HUES48 (cell line): Measurements from ENCODE around the gene FRRS1L.

ENCODE experiments used
- H3K27ac ChIP-seq: one replicate; pipeline ENCODE4 v1.7.0; 2013; ENCODE audit warnings: low read depth, low read length, inconsistent platforms
- H3K27me3 ChIP-seq: 2 replicates; pipeline ENCODE4 v1.6.1; 2013; ENCODE audit warnings: mild to moderate bottlenecking, low read length; ENCODE audit not compliant: control insufficient read depth, insufficient read depth
- H3K36me3 ChIP-seq: 2 replicates; pipeline ENCODE4 v1.6.1; 2013; ENCODE audit warnings: low read length; ENCODE audit not compliant: control insufficient read depth, insufficient read depth
- H3K4me1 ChIP-seq: 2 replicates; pipeline ENCODE4 v1.6.1; 2013; ENCODE audit warnings: mild to moderate bottlenecking, low read length; ENCODE audit not compliant: control insufficient read depth, insufficient read depth
- H3K4me3 ChIP-seq: 2 replicates; pipeline ENCODE4 v1.5.1; 2013; ENCODE audit warnings: mild to moderate bottlenecking, low read depth, low read length
- H3K9ac ChIP-seq: 2 replicates; pipeline ENCODE4 v1.6.1; 2013; ENCODE audit warnings: mild to moderate bottlenecking, low read depth, low read length, moderate library complexity
- H3K9me3 ChIP-seq: 2 replicates; pipeline ENCODE4 v1.6.1; 2013; ENCODE audit warnings: low read length; ENCODE audit not compliant: control insufficient read depth, insufficient read depth

The FRRS1L gene

GRCh38 chr9:109192732-109193361 is 25.8 kb upstream of the FRRS1L start:
- no peaks in the 10 kb centered on the region for H3K9me3 ChIP-seq
- H3K27me3 ChIP-seq: no peaks in the 10 kb centered on the region
- no peak overlapping the region for H3K4me3 ChIP-seq
- no peaks in the 10 kb centered on the region for H3K36me3 ChIP-seq
- H3K9ac ChIP-seq: no peak overlapping the region
- H3K4me1 ChIP-seq: no peaks in the 10 kb centered on the region
- no peak overlapping the region for H3K27ac ChIP-seq

- no peaks in the 10 kb centered on the region for H3K36me3 ChIP-seq
- no peaks in the 10 kb centered on the region for H3K9me3 ChIP-seq
- H3K4me1 ChIP-seq: no peaks in the 10 kb centered on the region
- H3K27me3 ChIP-seq: no peaks in the 10 kb centered on the region
- no peak overlapping the region for H3K9ac ChIP-seq
- no peak overlapping the region for H3K4me3 ChIP-seq
- H3K27ac ChIP-seq: no peak overlapping the region
Measured at GRCh38 chr9:109191746-109192145, 24.7 kb upstream of the FRRS1L start.

- Histone ChIP-seq H3K27ac (no peak overlapping the region), H3K4me3 (no peak overlapping the region), H3K9me3 (no peaks in the 10 kb centered on the region), H3K27me3 (no peaks in the 10 kb centered on the region), H3K36me3 (no peaks in the 10 kb centered on the region), H3K9ac (no peak overlapping the region), H3K4me1 (no peaks in the 10 kb centered on the region)
Measured at GRCh38 chr9:109190151-109190550, 23.1 kb upstream of the FRRS1L start.

- H3K9ac ChIP-seq: no peak overlapping the region
- no peak overlapping the region for H3K4me3 ChIP-seq
- no peaks in the 10 kb centered on the region for H3K4me1 ChIP-seq
- H3K27me3 ChIP-seq: no peaks in the 10 kb centered on the region
- H3K27ac ChIP-seq: no peak overlapping the region
- H3K9me3 ChIP-seq: no peaks in the 10 kb centered on the region
- H3K36me3 ChIP-seq: no peaks in the 10 kb centered on the region
Measured at GRCh38 chr9:109186857-109187520, 19.9 kb upstream of the FRRS1L start.

GRCh38 chr9:109182940-109183798 is 16.1 kb upstream of the FRRS1L start:
- Histone ChIP-seq H3K4me1 (no peaks in the 10 kb centered on the region), H3K9me3 (no peaks in the 10 kb centered on the region), H3K36me3 (no peaks in the 10 kb centered on the region), H3K4me3 (no peak overlapping the region), H3K27ac (no peak overlapping the region), H3K9ac (no peak overlapping the region), H3K27me3 (no peaks in the 10 kb centered on the region)

- no peaks in the 10 kb centered on the region for H3K4me1 ChIP-seq
- no peak overlapping the region for H3K27ac ChIP-seq
- H3K9me3 ChIP-seq: no peaks in the 10 kb centered on the region
- H3K9ac ChIP-seq: no peak overlapping the region
- no peaks in the 10 kb centered on the region for H3K36me3 ChIP-seq
- no peak overlapping the region for H3K4me3 ChIP-seq
- no peaks in the 10 kb centered on the region for H3K27me3 ChIP-seq
Measured at GRCh38 chr9:109182550-109182939, 15.5 kb upstream of the FRRS1L start.

- no peaks in the 10 kb centered on the region for H3K4me1 ChIP-seq
- H3K9ac ChIP-seq: no peak overlapping the region
- no peak overlapping the region for H3K27ac ChIP-seq
- H3K4me3 ChIP-seq: no peak overlapping the region
- H3K36me3 ChIP-seq: no peaks in the 10 kb centered on the region
- no peaks in the 10 kb centered on the region for H3K27me3 ChIP-seq
- H3K9me3 ChIP-seq: no peaks in the 10 kb centered on the region
Measured at GRCh38 chr9:109181284-109181683, 14.2 kb upstream of the FRRS1L start.

- no peak overlapping the region for H3K9ac ChIP-seq
- no peaks in the 10 kb centered on the region for H3K9me3 ChIP-seq
- no peak overlapping the region for H3K4me3 ChIP-seq
- H3K27me3 ChIP-seq: no peaks in the 10 kb centered on the region
- H3K27ac ChIP-seq: no peak overlapping the region
- no peaks in the 10 kb centered on the region for H3K36me3 ChIP-seq
- no peaks in the 10 kb centered on the region for H3K4me1 ChIP-seq
Measured at GRCh38 chr9:109179801-109180523, 12.9 kb upstream of the FRRS1L start.

- Histone ChIP-seq H3K27ac (no peak overlapping the region), H3K9ac (no peak overlapping the region), H3K4me1 (no peaks in the 10 kb centered on the region), H3K36me3 (no peaks in the 10 kb centered on the region), H3K9me3 (no peaks in the 10 kb centered on the region), H3K4me3 (no peak overlapping the region), H3K27me3 (no peaks in the 10 kb centered on the region)
Measured at GRCh38 chr9:109176963-109177362, 9.9 kb upstream of the FRRS1L start.

- Histone ChIP-seq H3K27me3 (no peaks in the 10 kb centered on the region), H3K9ac (no peak overlapping the region), H3K4me3 (no peak overlapping the region), H3K36me3 (no peaks in the 10 kb centered on the region), H3K27ac (no peak overlapping the region), H3K9me3 (no peaks in the 10 kb centered on the region), H3K4me1 (no peaks in the 10 kb centered on the region)
Measured at GRCh38 chr9:109176386-109176785, 9.3 kb upstream of the FRRS1L start.
